ENCODE data around the gene GPC3.

DNA sequence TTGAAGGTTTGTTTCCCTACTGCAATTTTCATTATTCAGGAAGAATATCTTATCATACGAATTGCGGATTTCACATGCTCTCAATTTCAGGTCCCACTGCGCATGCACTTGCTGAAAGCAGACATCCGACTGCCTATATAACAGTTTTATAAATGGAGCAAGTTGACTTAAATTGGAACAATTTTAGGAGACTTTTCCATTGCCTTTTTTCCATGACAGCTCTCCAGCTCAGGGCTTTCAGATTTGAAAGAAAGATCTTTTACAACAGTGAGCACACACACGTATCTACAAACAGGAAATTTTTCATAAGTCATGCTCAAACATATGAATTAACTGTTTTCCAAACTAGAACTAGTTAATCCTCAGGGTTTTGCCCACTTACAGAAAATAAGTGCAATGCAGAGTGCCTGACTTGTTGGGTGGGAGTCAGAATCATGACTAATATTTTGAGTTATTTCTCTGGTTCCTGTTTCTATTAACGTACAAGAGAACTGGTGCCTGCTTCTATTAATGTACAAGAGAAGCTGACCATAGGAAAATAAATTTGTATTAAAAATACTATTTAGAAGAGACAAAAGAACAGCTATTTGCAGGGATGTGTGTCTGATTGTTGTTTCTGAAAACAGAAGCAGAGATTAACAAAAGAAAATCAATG, 137.9 kb downstream of the GPC3 start:
- TF ChIP-seq POLR2A (IDR thresholded peaks at IDR 0.05) = no peak
- TF ChIP-seq, protein P1, sequence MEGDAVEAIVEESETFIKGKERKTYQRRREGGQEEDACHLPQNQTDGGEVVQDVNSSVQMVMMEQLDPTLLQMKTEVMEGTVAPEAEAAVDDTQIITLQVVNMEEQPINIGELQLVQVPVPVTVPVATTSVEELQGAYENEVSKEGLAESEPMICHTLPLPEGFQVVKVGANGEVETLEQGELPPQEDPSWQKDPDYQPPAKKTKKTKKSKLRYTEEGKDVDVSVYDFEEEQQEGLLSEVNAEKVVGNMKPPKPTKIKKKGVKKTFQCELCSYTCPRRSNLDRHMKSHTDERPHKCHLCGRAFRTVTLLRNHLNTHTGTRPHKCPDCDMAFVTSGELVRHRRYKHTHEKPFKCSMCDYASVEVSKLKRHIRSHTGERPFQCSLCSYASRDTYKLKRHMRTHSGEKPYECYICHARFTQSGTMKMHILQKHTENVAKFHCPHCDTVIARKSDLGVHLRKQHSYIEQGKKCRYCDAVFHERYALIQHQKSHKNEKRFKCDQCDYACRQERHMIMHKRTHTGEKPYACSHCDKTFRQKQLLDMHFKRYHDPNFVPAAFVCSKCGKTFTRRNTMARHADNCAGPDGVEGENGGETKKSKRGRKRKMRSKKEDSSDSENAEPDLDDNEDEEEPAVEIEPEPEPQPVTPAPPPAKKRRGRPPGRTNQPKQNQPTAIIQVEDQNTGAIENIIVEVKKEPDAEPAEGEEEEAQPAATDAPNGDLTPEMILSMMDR (IDR thresholded peaks at IDR 0.05 in 4 of 5, conservative IDR thresholded peaks at IDR 0.05 in 1 of 5) = no peak
